A549 (cell line): ENCODE data around the gene RPTOR.

ENCODE experiments used
- CHD2 ChIP-seq: fragments of 150-350 bp; IDR thresholded peaks from 2 replicates; pipeline ENCODE4 v1.6.1; 2014; ENCODE audit warnings: low read length; ENCODE audit not compliant: partially characterized antibody
- CHD4 ChIP-seq: fragments of 200-600 bp; sonication (generic); IDR thresholded peaks from 2 replicates; pipeline ENCODE4 v1.6.1; 2016; ENCODE audit warnings: antibody characterized with exemption, mild to moderate bottlenecking, borderline replicate concordance
- CTCF ChIP-seq: fragments of >200 bp; sonication (Bioruptor Twin); formaldehyde crosslinking; IDR thresholded peaks from 3 replicates; pipeline ENCODE4 v1.5.1; 2016
- HDAC2 ChIP-seq: fragments of 200-600 bp; sonication (generic); IDR thresholded peaks from 2 replicates; pipeline ENCODE4 v1.6.1; 2016
- JUNB ChIP-seq: fragments of >200 bp; sonication (Bioruptor Twin); formaldehyde crosslinking; IDR thresholded peaks from 2 replicates; pipeline ENCODE4 v1.6.1; 2016
- RAD21 ChIP-seq, 2 experiments: fragments of >200 bp in 1 of 2; sonication (Bioruptor Twin) in 1 of 2; formaldehyde crosslinking in 1 of 2; IDR thresholded peaks in 1 of 2; conservative IDR thresholded peaks in 1 of 2; 2 replicates in 1 of 2; 3 replicates in 1 of 2; pipeline ENCODE4 v1.6.1; 2012 to 2018; ENCODE audit warnings: inconsistent platforms in 1 of 2
- RCOR1 ChIP-seq: fragments of 150-350 bp; IDR thresholded peaks from 2 replicates; pipeline ENCODE4 v1.6.1; 2014; ENCODE audit warnings: antibody characterized with exemption, low read length, low read depth
- RFX5 ChIP-seq: fragments of 450-650 bp; IDR thresholded peaks from 2 replicates; pipeline ENCODE4 v1.7.1; 2014; ENCODE audit warnings: antibody characterized with exemption, mild to moderate bottlenecking, moderate library complexity
- ZFP36 ChIP-seq: fragments of 450-650 bp; IDR thresholded peaks from 2 replicates; pipeline ENCODE4 v1.6.1; 2014; ENCODE audit warnings: borderline replicate concordance; ENCODE audit not compliant: partially characterized antibody
- TF ChIP-seq, protein P1 (sequence below): fragments of 250-450 bp; sonication (Bioruptor Pico); IDR thresholded peaks from 2 replicates; pipeline ENCODE4 v1.5.0; 2021; ENCODE audit warnings: mild to moderate bottlenecking, moderate library complexity, borderline replicate concordance

- no peak for TF ChIP-seq CTCF
- TF ChIP-seq HDAC2, result no peak
- TF ChIP-seq RAD21 (conservative IDR thresholded peaks at IDR 0.05 in 1 of 2, IDR thresholded peaks at IDR 0.05 in 1 of 2), result no peak
- TF ChIP-seq RCOR1, result no peak
- no peak for TF ChIP-seq JUNB
- no peak for TF ChIP-seq RFX5
- TF ChIP-seq, protein P1, sequence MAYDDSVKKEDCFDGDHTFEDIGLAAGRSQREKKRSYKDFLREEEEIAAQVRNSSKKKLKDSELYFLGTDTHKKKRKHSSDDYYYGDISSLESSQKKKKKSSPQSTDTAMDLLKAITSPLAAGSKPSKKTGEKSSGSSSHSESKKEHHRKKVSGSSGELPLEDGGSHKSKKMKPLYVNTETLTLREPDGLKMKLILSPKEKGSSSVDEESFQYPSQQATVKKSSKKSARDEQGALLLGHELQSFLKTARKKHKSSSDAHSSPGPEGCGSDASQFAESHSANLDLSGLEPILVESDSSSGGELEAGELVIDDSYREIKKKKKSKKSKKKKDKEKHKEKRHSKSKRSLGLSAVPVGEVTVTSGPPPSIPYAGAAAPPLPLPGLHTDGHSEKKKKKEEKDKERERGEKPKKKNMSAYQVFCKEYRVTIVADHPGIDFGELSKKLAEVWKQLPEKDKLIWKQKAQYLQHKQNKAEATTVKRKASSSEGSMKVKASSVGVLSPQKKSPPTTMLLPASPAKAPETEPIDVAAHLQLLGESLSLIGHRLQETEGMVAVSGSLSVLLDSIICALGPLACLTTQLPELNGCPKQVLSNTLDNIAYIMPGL, result no peak
- TF ChIP-seq CHD2, result no peak
- TF ChIP-seq CHD4, result no peak
- TF ChIP-seq ZFP36, result no peak
These were observed 132.6 kb downstream of the RPTOR start for GRCh38 chr17:80677214-80677756.
